Measurements from ENCODE around the gene ADAMTS9. TPM values are rescaled to one million over a fixed set of nuclear protein-coding genes. Genes with fewer than 3 reads are reported as not detected.

Gene ADAMTS9
- total RNA-seq, 3 donors from 2014 or later (not counting 1 experiment from before 2014, with no cell fraction given), result not detected

DNA sequence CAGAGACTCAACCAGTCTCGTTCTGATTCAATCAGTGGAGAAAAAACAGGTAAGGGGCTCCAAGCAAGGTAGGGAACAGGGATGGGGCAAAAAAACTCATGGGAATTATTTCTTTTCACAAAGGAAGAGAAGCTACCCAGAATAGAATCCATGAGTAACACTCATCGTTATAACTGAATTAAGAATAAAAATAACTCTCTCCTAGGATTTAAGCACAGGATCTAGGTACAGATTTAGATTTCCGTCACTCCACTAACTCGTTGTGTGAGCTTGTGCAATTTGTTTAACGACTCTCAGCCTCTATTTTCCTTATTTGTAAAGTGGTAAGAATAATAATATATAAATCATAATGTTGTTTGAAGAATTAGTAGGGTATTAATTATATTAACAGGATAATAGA is 68.6 kb downstream of the ADAMTS9 start:
- no peak overlapping the region for H3K4me3 ChIP-seq (ENCODE audit: low read length)
- no peaks in the 10 kb centered on the region for H3K27me3 Mint-ChIP-seq (ENCODE audit: low read depth in 2 of 2)
- DNase-seq, result no peak
- H3K36me3 ChIP-seq (ENCODE audit: control insufficient read depth, insufficient read depth, low read length), result no peaks in the 10 kb centered on the region
- 88% methylated on average over 4 of the region's 5 CpGs for WGBS (ENCODE audit: insufficient coverage)
- H3K4me3 Mint-ChIP-seq, result no peak overlapping the region
- no peaks in the 10 kb centered on the region for H3K9me3 ChIP-seq (ENCODE audit: control insufficient read depth, insufficient read depth, low read length)
- TF ChIP-seq, protein P1, sequence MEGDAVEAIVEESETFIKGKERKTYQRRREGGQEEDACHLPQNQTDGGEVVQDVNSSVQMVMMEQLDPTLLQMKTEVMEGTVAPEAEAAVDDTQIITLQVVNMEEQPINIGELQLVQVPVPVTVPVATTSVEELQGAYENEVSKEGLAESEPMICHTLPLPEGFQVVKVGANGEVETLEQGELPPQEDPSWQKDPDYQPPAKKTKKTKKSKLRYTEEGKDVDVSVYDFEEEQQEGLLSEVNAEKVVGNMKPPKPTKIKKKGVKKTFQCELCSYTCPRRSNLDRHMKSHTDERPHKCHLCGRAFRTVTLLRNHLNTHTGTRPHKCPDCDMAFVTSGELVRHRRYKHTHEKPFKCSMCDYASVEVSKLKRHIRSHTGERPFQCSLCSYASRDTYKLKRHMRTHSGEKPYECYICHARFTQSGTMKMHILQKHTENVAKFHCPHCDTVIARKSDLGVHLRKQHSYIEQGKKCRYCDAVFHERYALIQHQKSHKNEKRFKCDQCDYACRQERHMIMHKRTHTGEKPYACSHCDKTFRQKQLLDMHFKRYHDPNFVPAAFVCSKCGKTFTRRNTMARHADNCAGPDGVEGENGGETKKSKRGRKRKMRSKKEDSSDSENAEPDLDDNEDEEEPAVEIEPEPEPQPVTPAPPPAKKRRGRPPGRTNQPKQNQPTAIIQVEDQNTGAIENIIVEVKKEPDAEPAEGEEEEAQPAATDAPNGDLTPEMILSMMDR (IDR thresholded peaks at IDR 0.05), result no peak
- no peaks in the 10 kb centered on the region for H3K4me1 Mint-ChIP-seq
- no peaks in the 10 kb centered on the region for H3K27me3 ChIP-seq (ENCODE audit: control insufficient read depth, insufficient read depth, low read length)
- intact Hi-C loops (cut with micrococcal nuclease), result no loop called here
- H3K4me1 ChIP-seq (ENCODE audit: control insufficient read depth, insufficient read depth, low read length), result no peaks in the 10 kb centered on the region
- ATAC-seq, result no peak
- no peak overlapping the region for H3K27ac ChIP-seq (ENCODE audit: low read length)
- no peak overlapping the region for H3K27ac Mint-ChIP-seq
- H3K36me3 Mint-ChIP-seq, result no peaks in the 10 kb centered on the region
- H3K9me3 Mint-ChIP-seq, result peaks cover 12 to 17% of the 10 kb centered on the region in 2 donors

DNA sequence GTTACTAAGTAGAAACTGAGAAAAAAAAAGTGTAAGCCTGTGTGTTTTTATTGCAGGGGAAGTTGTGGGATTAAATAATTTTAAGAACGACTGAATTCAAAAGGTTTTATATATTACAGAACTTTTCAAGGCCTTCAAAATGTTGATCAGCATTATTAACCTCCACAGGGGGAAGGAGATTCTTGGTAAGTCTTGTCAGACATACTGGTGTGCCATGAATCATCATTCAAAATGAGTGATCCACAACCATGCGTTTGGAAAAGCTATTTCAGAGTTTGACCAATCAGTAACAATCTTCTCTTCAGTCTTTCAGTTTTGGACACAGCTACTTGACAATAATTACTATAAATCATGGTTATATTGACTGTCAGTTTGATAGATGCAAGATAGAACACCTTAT is 70.2 kb downstream of the ADAMTS9 start:
- Mint-ChIP-seq H3K27me3 (ENCODE audit: low read depth in 2 of 2) (no peaks in the 10 kb centered on the region), H3K4me3 (no peak overlapping the region), H3K27ac (no peak overlapping the region), H3K4me1 (no peaks in the 10 kb centered on the region), H3K36me3 (no peaks in the 10 kb centered on the region), H3K9me3 (peaks cover 5 to 13% of the 10 kb centered on the region in 2 donors)
- Histone ChIP-seq H3K27me3 (ENCODE audit: control insufficient read depth, insufficient read depth, low read length) (no peaks in the 10 kb centered on the region), H3K4me3 (ENCODE audit: low read length) (no peak overlapping the region), H3K9me3 (ENCODE audit: control insufficient read depth, insufficient read depth, low read length) (no peaks in the 10 kb centered on the region), H3K4me1 (ENCODE audit: control insufficient read depth, insufficient read depth, low read length) (no peaks in the 10 kb centered on the region), H3K36me3 (ENCODE audit: control insufficient read depth, insufficient read depth, low read length) (no peaks in the 10 kb centered on the region), H3K27ac (ENCODE audit: low read length) (no peak overlapping the region)
- intact Hi-C loops (cut with micrococcal nuclease), result no loop called here
- 78% methylated on average over 1 of the region's 2 CpGs for WGBS (ENCODE audit: insufficient coverage)
- TF ChIP-seq, protein P1 (IDR thresholded peaks at IDR 0.05), result no peak
- DNase-seq (no peak), ATAC-seq (no peak)

DNA sequence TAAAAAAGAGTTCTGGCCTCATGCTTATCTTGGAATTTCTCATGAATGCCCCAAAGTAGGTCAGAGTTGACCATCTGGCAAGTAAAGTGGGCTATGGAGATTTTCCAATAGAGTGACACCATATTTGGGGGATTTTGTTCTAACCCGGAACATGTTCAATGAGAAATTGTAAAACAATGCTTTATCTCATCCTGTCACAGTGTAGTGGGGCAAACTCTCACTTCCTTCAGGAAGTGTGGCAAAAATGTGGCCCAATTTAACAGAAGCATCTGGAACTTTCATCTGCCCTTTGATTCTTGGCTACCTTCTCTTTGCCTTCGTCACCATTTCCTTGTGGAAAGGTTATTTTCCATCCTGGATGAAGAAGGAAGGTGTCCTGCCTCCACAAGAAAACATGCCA is 70.8 kb downstream of the ADAMTS9 start:
- Mint-ChIP-seq H3K36me3 (no peaks in the 10 kb centered on the region), H3K9me3 (peaks cover 7 to 13% of the 10 kb centered on the region in 2 donors), H3K27me3 (ENCODE audit: low read depth in 2 of 2) (no peaks in the 10 kb centered on the region), H3K4me3 (no peak overlapping the region), H3K27ac (no peak overlapping the region), H3K4me1 (no peaks in the 10 kb centered on the region)
- intact Hi-C loops (cut with micrococcal nuclease), result no loop called here
- ATAC-seq (no peak), DNase-seq (no peak)
- H3K36me3 ChIP-seq (ENCODE audit: control insufficient read depth, insufficient read depth, low read length), result no peaks in the 10 kb centered on the region
- H3K27me3 ChIP-seq (ENCODE audit: control insufficient read depth, insufficient read depth, low read length), result no peaks in the 10 kb centered on the region
- no peaks in the 10 kb centered on the region for H3K9me3 ChIP-seq (ENCODE audit: control insufficient read depth, insufficient read depth, low read length)
- H3K4me3 ChIP-seq (ENCODE audit: low read length), result no peak overlapping the region
- TF ChIP-seq, protein P1 (IDR thresholded peaks at IDR 0.05), result no peak
- H3K27ac ChIP-seq (ENCODE audit: low read length), result no peak overlapping the region
- 21% methylated on average over 2 of the region's 2 CpGs for WGBS (ENCODE audit: insufficient coverage)
- H3K4me1 ChIP-seq (ENCODE audit: control insufficient read depth, insufficient read depth, low read length), result no peaks in the 10 kb centered on the region

DNA sequence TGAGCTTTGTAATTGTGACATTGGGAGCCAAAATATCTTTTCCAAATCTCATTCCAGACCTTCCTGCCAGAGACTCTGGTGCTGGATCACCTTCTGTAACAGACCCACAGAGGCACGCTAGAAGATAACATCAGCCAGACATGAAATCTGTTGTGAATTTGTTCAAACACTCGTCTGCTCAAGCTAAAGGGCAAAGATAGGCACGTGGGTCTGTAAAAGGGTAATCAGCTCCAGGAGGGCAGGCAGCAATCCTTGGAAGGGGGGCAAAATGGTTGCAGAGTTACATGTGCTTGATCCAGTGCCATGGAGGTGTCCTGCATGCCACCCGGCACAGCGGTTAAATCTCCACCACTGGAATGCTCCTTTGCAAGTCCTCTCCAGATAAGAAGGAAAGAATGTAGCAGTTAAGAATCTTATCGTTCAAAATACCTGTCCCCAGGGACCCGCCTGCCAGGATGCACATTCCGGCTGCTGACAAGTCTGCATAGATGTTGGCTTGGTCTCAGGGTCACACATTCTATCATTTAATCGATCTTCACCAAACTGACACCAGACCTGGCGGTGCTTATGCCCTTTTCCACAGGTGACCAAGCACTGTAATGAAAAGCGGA is 74.8 kb downstream of the ADAMTS9 start:
- TF ChIP-seq, protein P1 (IDR thresholded peaks at IDR 0.05), result no peak
- DNase-seq, result no peak
- Mint-ChIP-seq H3K27ac (no peak overlapping the region), H3K4me1 (no peaks in the 10 kb centered on the region), H3K4me3 (no peak overlapping the region), H3K36me3 (no peaks in the 10 kb centered on the region), H3K27me3 (ENCODE audit: low read depth in 2 of 2) (no peaks in the 10 kb centered on the region), H3K9me3 (peaks cover 5 to 7% of the 10 kb centered on the region in 2 donors)
- Histone ChIP-seq H3K9me3 (ENCODE audit: control insufficient read depth, insufficient read depth, low read length) (no peaks in the 10 kb centered on the region), H3K4me1 (ENCODE audit: control insufficient read depth, insufficient read depth, low read length) (no peaks in the 10 kb centered on the region), H3K27ac (ENCODE audit: low read length) (no peak overlapping the region), H3K4me3 (ENCODE audit: low read length) (no peak overlapping the region), H3K36me3 (ENCODE audit: control insufficient read depth, insufficient read depth, low read length) (no peaks in the 10 kb centered on the region), H3K27me3 (ENCODE audit: control insufficient read depth, insufficient read depth, low read length) (no peaks in the 10 kb centered on the region)
- WGBS (ENCODE audit: insufficient coverage), result 91% methylated on average over 11 of the region's 11 CpGs
- ATAC-seq, result no peak
- intact Hi-C loops (cut with micrococcal nuclease), result no loop called here
